HG02610 (cell line): ENCODE results near the gene SNTG2.
"Not testable (repeated sequence)": the region's sequence is repeated elsewhere in the genome, so short reads cannot be mapped to it uniquely, and the experiment has no call there.

Source experiments
- ATAC-seq: cut with Tn5 transposase; IDR thresholded peaks from one replicate; pipeline ENCODE4 v1.9.1; 2021; ENCODE audit warnings: mild to moderate bottlenecking, moderate library complexity; ENCODE audit not compliant: unreplicated experiment

The SNTG2 gene

DNA sequence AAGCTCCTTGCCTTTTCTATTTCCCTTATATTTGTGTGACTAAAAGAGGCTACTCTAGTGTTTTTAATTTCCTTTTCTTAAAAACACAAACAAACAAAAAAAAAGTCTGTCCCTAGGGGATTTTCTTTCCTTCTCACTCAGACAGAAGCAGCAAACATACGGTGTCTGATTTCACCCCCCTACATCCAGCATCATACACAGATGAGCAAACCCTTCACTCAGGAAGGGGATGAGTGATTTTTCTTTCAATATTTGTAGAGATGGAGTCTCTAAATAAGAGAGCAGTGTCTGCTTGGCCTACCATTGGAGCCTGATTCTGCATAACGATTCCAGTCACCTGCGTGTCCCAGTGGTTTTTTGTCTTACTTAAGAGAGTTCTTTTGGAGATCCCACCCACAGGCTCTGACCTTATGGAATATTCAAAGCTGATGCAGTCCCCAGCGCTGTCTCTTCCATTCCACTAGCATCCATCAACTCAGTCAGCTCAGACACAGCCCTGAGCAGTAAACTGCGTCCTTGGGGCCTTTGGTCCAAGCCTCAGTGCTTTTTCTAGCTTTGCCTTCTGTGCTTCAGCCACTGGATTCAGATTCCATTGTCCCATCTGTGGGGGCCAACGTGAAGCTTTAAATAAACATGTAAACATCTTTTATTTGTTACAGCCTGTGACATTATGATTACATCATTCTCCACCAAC is 410.1 kb downstream of the SNTG2 start:
- no peak for ATAC-seq

DNA sequence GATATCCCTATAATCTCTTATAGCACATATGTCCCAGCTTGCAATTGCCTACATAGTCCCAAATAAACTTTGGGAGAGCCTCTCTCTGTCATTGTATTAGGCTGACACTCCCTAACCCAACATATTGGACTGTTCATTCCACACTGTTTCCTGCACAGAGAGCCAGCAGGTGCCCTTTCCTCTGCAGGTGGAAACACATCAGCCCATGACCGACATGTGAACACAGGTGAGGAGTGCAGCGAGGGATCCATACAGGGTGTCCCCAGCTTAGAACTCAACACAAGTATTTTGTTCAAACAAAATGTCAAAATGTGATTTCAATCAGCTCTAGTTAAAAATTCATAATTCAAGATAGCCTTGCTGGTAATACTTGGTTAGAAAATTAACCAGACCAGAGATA is 412.7 kb downstream of the SNTG2 start:
- no peak for ATAC-seq

DNA sequence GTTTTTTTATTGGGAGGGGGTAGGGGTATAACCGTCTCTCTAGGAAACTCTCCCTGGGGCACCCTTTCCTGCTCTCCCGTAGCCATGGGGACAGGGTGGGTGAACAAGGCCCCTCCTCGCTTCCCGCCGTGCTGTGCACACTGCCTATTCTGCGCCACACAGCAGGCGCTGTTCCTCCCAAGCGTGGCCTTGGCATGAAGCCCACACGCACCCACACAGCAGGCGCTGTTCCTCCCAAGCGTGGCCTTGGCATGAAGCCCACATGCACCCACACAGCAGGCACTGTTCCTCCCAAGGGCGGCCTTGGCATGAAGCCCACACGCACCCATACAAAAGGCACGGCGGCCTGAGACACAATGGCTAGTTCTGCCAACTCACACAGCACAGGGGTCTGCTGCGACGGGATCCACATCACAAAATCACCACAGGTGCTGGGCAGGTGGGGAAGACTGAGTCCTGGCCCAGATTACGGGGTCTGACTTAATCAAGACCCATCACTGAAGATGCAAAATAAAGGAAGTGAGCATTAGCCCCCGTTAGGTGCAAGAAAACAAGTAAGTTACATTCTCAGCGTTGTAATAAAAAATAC is 416.0 kb downstream of the SNTG2 start:
- no peak for ATAC-seq

DNA sequence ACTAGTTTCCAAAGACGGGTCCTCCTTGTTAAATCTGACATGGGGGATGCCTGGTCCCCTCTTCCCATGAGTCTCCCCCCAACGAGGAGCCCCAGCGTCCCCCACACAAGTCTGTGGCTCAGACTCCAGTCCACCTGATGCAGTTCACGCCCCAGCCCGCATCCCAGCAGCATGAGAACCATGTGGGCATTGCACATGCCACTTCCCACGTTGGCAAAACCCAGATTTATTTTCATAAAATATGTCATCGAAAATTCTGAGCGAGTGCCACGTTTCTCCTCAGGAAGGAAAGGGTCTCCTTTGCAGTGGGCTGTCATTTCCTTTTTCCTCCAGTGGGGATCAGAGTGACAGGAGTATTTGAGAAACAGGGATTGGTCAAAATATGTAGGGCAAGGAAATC is 417.0 kb downstream of the SNTG2 start:
- ATAC-seq = no peak

DNA sequence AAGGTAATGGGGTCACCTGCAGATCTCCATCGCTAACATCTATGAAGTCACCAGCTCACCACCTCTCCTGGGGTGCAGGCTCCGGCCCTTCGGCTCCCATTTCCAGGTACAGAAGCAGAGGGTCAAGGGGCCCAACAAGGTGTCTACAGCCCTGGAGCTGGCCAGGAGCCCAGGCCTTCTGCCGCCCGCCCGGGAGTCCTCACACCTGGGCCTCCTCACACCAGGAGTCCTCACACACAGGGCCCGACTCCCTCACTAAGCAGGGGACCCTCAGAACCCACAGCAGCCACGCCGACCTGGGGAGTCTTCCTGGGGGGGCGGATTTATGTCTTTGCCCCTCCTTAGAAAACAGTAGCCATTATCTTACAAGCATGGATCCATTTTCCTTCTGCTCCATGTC is 419.3 kb downstream of the SNTG2 start:
- no peak for ATAC-seq

DNA sequence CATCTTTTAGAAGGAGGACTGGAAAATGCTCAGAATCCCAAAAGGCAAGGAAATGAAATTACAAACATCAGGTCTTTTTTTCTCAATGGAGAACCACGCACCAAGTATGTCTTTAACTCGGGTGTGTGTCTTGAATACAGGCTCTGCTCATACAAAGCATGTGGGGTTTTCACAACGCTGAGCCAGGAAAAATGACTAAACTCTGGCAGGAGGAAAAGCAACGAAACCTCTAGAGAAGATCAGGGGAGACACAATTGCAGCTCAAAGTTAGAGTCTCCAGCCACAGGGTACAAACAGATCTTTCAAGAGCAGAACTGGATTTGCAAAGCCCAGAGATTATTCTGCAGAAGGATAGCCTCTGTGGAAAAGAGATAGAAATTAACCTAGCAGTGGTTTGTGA is 419.8 kb downstream of the SNTG2 start:
- ATAC-seq = no peak

DNA sequence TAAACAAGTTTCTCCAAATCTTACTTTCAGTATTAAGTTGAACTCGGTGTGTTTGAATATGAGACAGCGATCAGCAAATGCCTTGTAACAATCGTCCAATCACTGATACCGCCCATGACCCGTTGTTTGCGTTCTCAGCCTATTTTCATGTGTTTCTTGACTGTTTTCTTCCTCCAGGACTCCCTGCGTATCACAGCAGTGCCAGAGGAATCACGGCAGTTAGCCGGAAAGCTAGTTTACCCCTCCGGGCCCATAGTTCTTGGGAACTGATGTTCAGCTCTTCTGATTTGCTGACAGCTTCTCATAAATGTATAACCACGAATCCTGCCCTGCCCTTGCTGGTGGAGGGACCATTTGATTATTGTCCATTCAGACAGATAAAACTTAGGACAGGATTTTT is 420.4 kb downstream of the SNTG2 start:
- ATAC-seq = no peak

DNA sequence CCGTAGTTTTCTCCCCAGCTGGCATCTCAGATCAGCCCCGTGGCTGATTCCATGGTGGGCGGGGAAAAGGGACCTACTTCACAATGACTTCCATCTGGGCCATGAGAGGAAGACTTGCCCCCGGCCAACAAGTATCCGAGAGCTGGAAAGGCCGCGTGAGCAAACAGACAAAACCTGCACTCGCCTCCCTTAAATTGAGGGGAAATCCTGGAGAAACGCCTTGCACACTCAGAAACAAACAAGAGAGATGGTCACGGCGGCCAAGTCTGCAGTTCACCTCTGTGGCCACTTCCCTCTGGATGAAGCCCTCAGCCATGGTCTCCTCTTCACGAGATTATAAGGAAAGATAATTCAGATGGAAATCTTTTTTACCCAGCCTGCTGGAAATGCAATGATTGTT is 423.2 kb downstream of the SNTG2 start:
- ATAC-seq = no peak

DNA sequence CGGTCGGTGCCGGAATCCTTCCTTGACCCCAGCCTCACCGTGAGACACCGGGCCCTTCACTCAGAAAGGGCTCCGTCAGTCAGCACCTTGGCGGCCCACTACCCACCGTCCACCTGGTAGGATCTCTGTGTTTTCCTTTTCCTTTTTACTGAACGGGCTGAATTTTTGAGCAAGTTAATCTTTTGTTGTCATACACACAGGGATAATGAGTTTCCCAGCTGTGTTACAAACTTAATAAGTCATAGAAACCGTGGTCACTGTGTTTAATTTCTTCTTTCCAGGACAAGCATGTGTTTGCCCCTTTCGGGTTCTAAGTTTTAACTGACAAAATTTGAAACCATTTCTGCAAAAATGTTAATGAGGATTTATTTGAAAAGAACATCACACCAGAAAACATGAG is 423.6 kb downstream of the SNTG2 start:
- ATAC-seq = no peak

DNA sequence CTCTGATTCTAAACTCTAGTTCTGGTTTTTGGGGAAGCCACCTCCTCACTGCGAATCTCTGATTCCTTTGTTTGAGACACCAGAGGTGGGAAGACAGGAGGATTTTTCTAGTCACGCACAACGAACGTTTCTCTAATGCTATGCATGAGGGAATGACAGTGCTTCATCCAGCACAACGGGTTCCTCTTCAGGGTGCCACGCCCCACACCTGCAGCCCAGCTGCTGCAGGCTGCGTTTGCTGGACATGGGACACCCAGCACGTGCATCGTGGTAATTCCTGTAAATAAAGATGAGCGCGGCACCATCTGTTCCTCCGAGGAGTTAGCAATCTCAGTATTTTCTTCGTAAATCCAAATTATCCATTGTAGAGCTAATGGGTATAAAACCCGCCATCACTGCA is 425.1 kb downstream of the SNTG2 start:
- ATAC-seq = no peak

DNA sequence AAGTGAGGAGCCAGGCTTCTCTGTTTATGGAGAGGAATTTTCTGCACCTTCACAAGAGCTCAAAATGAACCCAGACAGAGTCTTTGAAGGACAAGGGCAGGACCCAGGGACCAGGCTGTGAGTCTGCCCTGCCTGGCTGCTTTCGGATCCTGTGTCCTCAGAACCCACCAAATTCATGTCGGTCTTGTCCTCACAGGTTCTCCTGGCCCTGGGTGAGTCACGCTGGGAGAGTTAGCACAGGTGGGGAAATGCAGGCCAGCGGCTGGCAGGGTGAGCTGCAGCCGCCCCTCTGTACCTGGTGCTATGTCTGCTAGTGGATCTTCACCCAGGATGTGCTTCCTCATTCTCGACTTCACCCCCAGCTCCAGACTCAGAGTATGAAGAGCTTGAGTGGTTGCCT is 426.8 kb downstream of the SNTG2 start:
- ATAC-seq = no peak

DNA sequence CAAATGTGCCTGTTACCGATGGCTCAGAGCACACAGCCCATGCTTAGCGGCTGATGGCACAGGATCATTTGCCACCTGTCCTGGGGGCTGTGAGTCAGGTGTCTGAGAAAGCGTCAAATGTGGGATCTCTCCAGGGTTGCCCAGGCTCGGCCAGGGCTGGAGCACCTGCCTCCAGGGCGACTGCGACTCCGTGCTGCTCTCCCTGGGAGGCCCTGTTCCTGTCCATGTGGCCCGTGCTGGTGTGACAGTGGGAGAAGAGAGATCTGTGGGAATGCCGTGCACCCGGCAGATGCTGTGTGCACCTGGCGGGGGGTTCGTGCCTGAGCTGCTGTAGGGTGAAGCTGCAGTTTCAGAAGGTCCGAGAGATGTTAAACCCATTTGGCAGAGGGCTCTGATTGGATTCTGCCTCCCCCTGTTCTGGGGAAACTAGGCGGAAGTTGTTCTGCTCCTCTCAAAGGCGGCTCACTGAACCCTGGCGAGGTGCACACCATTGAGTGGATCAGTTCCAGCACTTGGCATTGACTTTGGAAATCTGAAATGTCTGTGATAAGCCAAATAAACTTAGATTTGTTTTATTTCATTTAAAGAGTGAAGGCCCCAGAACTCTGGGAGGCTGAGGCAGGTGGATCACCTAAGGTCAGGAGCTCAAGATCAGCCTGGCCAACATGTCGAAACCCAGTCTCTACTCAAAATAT is 428.0 kb downstream of the SNTG2 start:
- no peak for ATAC-seq

DNA sequence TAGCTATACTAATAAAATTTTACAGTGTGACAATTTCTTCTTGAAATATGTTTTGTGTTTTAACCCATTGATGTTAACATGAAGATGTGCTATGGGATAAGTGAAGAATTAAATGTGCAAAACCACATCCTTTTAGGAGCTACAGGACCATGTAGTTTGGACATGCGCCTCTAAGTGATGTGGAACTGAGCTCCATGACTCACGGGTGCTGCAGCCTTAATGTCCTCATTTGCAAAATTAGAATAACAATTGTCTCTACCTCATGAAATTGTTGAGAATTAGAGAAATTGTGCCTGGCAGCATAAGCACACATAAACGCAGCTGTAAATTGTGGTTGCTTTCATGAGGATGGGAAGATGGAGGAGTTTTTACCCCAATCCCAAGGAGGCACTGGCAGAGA is 431.0 kb downstream of the SNTG2 start:
- no peak for ATAC-seq

DNA sequence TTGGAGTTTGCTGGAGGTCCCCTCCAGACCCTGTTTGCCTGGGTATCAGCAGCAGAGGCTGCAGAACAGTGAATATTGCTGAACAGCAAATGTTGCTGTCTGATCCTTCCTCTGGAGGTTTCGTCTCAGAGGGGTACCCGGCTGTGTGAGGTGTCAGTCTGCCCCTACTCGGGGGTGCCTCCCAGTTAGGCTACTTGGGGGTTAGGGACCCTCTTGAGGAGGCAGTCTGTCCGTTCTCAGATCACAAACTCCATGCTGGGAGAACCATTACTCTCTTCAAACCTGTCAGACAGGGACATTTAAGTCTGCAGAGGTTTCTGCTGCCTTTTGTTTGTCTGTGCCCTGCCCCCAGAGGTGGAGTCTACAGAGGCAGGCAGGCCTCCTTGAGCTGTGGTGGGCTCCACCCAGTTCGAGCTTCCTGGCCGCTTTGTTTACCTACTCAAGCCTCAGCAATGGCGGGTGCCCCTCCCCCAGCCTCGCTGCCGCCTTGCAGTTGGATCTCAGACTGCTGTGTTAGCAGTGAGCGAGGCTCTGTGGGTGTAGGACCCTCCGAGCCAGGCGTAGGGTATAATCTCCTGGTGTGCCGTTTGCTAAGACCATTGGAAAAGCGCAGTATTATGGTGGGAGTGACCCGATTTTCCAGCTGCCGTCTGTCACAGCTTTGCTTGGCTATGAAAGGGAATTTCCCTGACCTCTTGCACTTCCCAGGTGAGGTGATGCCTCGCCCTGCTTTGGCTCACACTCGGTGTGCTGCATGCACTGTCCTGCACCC is 437.5 kb downstream of the SNTG2 start:
- ATAC-seq = not testable (repeated sequence)

DNA sequence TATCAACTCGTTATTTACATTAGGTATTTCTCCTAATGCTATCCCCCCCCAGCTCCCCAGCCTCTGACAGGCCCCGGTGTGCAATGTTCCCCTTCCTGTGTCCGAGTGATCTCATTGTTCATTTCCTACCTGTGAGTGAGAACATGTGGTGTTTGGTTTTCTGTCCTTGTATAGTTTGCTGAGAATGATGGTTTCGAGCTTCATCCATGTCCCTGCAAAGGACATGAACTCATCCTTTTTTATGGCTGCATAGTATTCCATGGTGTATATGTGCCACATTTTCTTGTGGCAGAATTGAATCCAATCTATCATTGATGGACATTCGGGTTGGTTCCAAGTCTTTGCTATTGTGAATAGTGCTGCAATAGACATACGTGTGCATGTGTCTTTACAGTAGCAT is 439.5 kb downstream of the SNTG2 start:
- not testable (repeated sequence) for ATAC-seq

DNA sequence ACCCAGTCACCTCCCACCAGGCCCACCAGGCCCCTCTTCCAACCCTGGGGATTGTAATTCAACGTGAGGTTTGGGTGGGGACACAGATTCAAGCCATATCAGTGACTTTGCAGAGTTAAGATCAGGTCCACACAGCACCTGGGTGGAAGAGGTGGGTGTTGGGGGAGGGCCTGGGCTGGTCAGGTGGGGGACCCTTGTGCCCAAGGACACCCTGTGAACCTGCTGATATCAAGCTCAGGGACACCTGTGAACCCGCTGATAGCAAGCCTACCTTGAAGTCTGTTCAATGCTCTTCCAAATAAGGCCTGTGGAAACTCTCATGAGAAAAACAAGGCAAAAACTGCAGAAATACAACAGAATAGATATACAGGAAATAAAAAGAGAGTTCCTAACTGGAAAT is 442.7 kb downstream of the SNTG2 start:
- ATAC-seq = no peak

DNA sequence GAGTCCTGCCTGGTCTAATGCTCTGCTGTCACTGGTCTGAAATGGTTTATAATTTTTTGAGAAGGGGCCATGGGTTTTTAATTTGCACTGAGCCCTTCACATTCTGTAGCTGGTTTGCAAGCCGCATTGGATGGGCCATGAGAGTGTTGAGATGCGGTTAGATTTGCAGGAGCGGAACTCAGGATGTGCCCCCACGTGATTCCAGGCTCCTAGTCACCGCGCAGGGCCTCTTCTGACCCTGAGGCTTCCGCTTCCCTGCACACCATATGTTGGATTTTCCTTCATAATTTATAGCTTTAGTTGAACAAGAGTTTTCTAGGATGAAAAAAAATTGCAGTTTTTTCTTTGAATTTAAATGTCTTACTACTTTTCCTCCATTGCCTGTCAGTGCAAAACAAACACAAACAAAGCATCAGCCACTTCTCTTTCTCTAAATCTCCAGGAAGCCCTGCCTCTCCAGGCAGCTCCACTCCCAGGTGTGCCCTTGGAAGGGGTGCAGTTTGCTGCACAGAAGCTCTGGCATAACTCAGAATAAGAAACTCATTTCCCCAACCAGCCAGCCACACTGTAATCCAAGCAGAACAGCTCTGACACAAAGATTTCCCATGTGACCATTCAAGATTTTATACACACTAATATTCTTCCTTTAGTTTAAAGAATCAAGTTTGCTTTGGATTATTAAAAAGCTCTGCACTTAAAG is 444.2 kb downstream of the SNTG2 start:
- ATAC-seq = no peak

DNA sequence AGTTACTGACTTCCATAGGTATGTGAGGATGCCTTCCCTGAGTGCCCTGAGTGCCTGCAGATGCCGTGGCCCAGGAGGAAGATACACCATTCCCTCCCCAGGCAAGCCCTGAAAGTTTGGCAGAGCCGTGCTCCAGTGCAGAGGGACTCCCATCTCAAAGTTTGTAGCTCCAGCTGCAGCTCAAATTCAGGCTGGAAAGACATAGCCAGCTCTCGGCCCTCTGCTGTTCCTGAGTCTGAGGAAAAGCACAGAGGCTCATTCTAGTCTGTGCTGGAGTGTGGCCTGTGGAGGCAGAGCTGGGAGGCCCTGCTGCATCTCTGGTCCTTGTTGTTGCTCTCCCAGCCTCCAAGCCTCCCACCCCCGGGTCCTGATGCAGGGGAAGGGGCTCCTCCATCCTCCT is 446.7 kb downstream of the SNTG2 start:
- no peak for ATAC-seq

DNA sequence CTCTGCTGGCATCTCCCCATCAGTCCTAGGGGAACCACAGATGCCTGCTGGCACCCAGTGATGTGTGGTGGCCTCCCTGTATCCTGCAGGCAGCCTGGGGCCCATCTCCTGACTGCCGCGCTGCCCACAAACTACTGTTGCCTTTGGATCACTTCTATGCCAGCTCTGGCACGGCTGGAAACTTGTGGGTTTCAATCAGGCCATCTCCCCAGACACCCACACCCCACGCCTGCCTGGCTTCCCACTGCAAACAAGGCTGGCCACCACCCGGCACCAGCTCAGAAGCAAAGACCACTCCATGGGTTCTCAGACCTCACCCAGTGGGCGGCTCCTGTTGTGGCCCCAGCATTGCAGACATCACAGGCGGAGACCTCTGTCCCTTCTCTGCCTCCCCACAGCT is 447.5 kb downstream of the SNTG2 start:
- ATAC-seq = no peak

DNA sequence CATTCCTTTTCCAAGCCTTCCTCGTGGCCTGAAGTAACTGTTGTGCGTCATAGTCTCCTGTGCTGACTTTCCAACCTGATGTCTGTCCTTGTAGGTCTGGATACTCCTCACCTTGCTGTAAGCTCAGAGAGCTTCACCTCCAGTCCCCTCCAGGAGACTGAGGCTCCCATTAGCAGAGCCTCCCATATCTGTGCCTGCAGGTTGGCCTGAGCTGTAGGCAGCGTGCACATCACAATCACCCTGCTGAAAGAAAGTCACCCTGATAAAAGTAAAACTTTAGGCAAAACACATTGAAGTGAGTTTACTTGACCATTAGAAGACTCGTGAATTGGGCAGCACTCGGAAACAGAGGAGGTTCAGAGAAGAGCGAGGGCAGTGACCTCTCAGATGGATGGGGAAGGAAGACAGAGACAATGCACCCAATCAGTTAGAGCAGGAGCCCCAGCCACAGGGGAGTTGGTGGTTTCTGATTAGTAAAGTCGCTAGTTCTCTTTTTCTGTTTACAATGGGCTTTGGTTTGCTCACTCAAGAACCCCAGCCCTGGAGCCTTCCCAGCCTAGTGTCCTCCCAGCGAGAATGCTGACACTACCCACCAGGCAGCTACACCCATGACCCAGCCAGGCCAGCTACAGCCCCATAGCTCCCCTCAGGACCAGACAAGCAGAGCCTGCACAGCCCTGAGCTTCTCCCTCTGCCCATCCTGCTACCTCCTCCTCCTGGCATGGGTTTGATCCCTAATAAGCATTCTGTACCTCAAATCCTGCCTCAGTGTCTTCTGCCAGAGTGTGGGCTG is 450.5 kb downstream of the SNTG2 start:
- ATAC-seq = no peak
